H1 (cell line): ENCODE results near the gene F7.

Experiments used
- ASH2L ChIP-seq: fragments of 200-600, 300-600 bp; sonication (generic); IDR thresholded peaks from one replicate; pipeline ENCODE4 v1.7.1; 2017; ENCODE audit warnings: low read length
- CTCF ChIP-seq, 3 experiments: IDR thresholded peaks; 1 replicate in 2 of 3; 2 replicates in 1 of 3; pipeline versions ENCODE4 v1.5.1 to v1.6.1; 2011; ENCODE audit warnings: low read length in 3 of 3, mild to moderate bottlenecking in 3 of 3, inconsistent platforms in 2 of 3, low read depth in 1 of 3, moderate library complexity in 1 of 3; ENCODE audit not compliant: insufficient read depth in 1 of 3; ENCODE audit errors: control extremely low read depth in 1 of 3
- EZH2 ChIP-seq: fragments of 200-600 bp; sonication (generic); IDR thresholded peaks from 2 replicates; pipeline ENCODE4 v1.7.1; 2012; ENCODE audit warnings: low read depth, mild to moderate bottlenecking, moderate library complexity, low read length, inconsistent platforms; ENCODE audit not compliant: severe bottlenecking
- HDAC2 ChIP-seq, 2 experiments: fragments of 300-600 bp in 1 of 2; sonication (generic) in 1 of 2; IDR thresholded peaks; 2 replicates each; pipeline ENCODE4 v1.6.1; 2011 to 2012; ENCODE audit warnings: low read depth in 2 of 2, low read length in 2 of 2, mild to moderate bottlenecking in 2 of 2, moderate library complexity in 2 of 2, borderline replicate concordance in 1 of 2, inconsistent platforms in 1 of 2
- HDAC6 ChIP-seq: IDR thresholded peaks from one replicate; pipeline ENCODE4 v1.7.1; 2012; ENCODE audit warnings: low read depth, mild to moderate bottlenecking, inconsistent platforms, low read length, moderate library complexity
- POLR2A ChIP-seq, 2 experiments: IDR thresholded peaks; 1 replicate in 1 of 2; 2 replicates in 1 of 2; pipeline ENCODE4 v1.6.1; 2011; ENCODE audit warnings: low read depth in 2 of 2, low read length in 2 of 2, mild to moderate bottlenecking in 2 of 2; ENCODE audit errors: control extremely low read depth in 1 of 2
- POLR2AphosphoS5 ChIP-seq: IDR thresholded peaks from 2 replicates; pipeline ENCODE4 v1.6.1; 2011; ENCODE audit warnings: low read depth, low read length
- SAP30 ChIP-seq: fragments of 300-600 bp; sonication (generic); IDR thresholded peaks from 2 replicates; pipeline ENCODE4 v1.7.1; 2012; ENCODE audit warnings: low read length, moderate library complexity, mild to moderate bottlenecking, inconsistent platforms; ENCODE audit not compliant: insufficient read depth, insufficient replicate concordance
- TAF1 ChIP-seq: IDR thresholded peaks from 2 replicates; pipeline ENCODE4 v1.6.1; 2011; ENCODE audit warnings: mild to moderate bottlenecking, low read depth, low read length
- ZNF274 ChIP-seq: IDR thresholded peaks from 2 replicates; pipeline ENCODE4 v1.7.0; 2012; ENCODE audit warnings: low read length, borderline replicate concordance; ENCODE audit errors: extremely low read depth
- TF ChIP-seq, protein P1 (sequence below): IDR thresholded peaks from 2 replicates; pipeline ENCODE4 v1.6.1; 2012; ENCODE audit warnings: low read length, inconsistent platforms
- TF ChIP-seq, protein P2 (sequence below): IDR thresholded peaks from 2 replicates; pipeline ENCODE4 v1.6.1; 2011; ENCODE audit warnings: low read length, improper control_type of control experiment

DNA sequence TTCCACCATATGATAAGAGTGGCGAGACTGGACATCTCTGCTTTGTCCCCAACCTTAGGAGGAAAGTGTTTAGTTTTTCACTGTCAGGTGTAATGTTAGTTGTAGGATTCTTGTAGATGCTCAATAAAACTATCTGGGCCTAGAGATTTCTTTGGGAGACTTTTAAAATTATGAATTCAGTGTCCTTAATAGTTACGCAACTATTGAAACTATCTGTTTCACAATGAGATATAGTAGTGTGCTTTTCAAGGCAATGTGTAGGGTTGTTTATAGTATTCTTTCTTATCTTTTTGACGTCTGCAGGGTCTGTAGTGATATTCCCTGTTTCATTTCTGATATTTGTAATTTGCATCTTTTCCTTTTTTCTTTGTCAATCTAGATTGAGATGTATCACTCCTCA, 33.2 kb upstream of the F7 start:
- TF ChIP-seq ZNF274 (no peak), POLR2AphosphoS5 (no peak), CTCF (IDR thresholded peaks at IDR 0.05; ENCODE audit: control extremely low read depth in 1 of 3, insufficient read depth in 1 of 3, low read depth in 1 of 3, low read length in 3 of 3) (no peak), SAP30 (no peak), EZH2 (no peak), POLR2A (IDR thresholded peaks at IDR 0.05; ENCODE audit: control extremely low read depth in 1 of 2, low read depth in 2 of 2, low read length in 2 of 2) (no peak), HDAC6 (no peak), TAF1 (no peak), ASH2L (no peak), HDAC2 (IDR thresholded peaks at IDR 0.05; ENCODE audit: borderline replicate concordance in 1 of 2, low read depth in 2 of 2, low read length in 2 of 2) (no peak)
- TF ChIP-seq, protein P1, sequence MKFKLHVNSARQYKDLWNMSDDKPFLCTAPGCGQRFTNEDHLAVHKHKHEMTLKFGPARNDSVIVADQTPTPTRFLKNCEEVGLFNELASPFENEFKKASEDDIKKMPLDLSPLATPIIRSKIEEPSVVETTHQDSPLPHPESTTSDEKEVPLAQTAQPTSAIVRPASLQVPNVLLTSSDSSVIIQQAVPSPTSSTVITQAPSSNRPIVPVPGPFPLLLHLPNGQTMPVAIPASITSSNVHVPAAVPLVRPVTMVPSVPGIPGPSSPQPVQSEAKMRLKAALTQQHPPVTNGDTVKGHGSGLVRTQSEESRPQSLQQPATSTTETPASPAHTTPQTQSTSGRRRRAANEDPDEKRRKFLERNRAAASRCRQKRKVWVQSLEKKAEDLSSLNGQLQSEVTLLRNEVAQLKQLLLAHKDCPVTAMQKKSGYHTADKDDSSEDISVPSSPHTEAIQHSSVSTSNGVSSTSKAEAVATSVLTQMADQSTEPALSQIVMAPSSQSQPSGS, result no peak
- TF ChIP-seq, protein P2, sequence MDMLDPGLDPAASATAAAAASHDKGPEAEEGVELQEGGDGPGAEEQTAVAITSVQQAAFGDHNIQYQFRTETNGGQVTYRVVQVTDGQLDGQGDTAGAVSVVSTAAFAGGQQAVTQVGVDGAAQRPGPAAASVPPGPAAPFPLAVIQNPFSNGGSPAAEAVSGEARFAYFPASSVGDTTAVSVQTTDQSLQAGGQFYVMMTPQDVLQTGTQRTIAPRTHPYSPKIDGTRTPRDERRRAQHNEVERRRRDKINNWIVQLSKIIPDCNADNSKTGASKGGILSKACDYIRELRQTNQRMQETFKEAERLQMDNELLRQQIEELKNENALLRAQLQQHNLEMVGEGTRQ, result no peak
